Measurements from ENCODE around the gene C2CD5.
A peak's percentile ranks its signal among the peaks of the same experiment; 100 is the strongest.

C2CD5 gene

DNA sequence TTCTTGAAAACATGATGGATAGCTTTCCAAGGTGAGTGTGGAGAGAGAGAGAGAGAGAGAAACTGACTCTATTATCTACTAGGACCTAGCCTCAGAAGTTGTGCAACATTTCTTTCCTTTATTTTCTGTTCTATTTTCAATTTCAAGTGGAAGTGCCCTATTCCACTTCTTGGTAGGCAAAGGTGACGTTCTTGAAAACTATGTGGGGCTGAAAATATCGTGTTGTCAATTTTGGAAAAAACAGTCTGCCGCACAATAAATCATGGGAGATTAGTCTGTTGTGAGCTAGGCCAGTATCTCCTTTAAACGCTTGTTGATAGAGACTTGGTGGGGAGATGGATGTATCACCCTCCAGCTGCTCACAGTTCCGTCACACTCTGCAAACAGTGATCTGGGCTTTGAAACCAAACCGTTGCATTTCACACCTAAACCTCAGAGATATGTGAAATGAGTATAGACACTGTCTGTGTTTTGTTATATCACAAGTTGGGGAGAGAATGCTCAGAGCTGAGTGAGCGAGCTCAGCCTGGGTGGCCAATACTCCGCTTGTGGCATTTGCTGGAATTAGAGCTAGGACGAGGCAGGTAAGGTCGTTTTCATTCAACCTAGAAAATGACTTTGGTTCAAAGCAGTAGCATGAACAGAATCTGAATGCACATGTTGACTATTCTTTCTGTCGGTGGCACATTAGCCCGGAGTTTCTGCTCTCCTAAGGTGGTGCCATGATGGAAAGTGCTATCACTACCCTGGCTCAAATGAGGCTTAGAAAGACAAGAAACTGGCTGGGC is 134.8 kb downstream of the C2CD5 start:
- peak; percentile 7 for DNase-seq

DNA sequence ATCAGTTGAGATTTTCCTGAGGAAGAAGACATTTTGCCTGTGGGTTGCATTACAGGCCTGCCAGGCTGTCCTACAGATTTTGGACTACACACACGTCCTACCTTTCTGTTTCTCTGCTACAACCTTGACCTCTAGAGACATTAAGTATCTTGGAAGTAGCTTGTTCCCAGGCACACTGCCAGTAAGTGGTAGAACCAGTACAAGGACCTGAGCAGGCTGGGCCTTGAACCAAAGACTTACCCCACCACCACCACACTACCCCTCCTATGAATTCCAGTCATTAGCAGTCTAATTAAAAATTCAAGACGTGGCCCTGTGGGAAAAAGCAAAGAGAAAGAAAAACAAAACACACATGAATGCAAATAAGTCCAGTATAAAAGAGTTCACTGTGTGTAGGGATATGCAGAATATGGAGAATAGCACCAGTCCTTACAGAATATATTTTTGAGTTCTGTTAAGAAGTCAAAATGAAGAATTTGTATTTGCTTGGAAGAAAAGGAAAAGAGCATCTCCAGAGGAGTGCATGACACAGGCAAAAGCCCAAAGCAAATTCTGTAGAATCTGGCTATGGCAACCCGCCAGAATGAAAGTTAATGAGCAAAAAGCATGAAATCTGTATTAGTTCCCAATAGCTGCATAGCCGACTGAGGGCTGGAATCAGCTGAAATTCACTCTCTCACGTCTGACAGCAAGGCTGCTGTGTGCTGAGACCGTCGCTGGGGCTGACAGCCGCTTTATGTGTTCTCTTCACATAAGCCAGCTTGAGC is 135.5 kb downstream of the C2CD5 start:
- DNase-seq = no peak

DNA sequence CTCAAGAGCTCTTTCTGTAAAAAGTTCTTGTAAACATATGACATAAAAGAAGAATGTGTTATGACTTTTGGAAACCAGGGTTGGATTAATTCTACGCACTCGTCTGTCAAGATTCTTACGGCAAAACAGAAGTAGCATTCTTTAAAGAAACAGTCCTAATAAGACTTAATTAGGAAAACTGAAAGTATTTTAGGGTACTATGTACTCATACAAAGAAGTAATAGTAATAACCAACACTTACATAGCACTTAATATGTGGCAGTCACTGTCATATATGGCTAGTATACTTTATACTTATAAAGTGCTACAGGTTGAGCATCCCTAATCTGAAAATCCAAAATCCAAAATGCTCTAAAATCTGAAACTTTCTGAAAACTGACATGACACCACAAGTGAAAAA is 136.9 kb downstream of the C2CD5 start:
- no peak for DNase-seq

DNA sequence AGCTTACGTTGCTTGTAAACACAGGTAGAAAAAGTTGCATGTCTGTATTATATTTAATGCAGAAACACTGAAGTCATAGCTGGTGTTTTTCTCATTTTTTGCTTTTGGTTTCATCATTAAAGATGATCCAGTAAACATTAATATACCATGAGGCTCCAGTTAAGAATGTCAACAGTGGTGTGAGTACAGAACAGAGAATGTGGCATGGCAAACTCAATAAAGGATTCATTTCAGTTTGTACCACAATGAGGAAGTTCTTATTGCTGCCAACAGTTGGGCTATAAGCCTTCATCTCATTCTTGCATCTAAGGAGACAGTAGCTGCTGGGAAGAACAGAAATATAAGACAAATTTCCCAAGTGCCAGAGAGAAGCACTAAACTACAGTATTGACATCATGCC is 137.7 kb downstream of the C2CD5 start:
- peak; percentile 15 for DNase-seq

DNA sequence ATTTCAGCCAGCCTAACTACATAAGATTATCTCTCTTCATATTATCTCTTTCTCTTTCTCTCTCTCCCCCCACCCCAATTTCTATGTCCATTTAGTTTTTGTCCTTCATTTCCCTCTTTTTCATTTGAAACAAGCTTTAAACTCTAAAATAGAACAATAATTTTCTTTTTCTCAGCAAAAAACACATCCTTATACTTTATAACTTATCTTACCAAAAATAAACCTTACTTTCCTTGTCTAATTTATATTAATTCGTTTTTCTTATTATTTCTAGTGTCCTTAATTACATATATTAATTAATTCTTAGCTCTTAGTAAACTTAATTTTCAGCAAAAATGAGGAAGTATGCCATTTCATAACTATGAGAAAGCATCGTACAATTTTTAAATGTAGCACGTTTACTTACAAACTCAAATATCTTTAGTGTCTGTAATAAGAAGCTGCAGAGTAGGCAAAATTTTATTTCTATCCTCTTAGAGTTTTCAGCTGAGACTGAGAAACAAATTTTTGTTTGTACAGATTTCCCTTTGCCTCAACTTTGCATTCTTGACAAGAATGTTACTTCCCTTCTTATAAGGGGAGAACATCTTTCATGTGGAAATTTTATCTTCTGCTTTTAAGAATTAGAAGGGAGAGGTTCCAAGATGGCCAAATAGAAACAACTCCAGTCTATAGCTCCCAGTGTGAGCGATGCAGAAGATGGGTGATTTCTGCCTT is 144.7 kb downstream of the C2CD5 start:
- DNase-seq = peak; percentile 20

Measured in suppressor macrophage treated with lipopolysaccharide for 4 hours (primary cell).